ENCODE data around the gene SYTL1. TPM values are rescaled to one million over a fixed set of nuclear protein-coding genes. Genes with fewer than 3 reads are reported as not detected.

Gene SYTL1
- total RNA-seq, 1 donor from 2014 or later, result 1.9 TPM

- no peak for DNase-seq (ENCODE audit: low spot score)
Observed at GRCh38 chr1:27318136-27318535, 23.7 kb upstream of the SYTL1 start.

- no peak for DNase-seq (ENCODE audit: low spot score)
Observed at GRCh38 chr1:27318596-27318995, 23.2 kb upstream of the SYTL1 start.

- DNase-seq (ENCODE audit: low spot score), result peak; percentile 99
Observed at GRCh38 chr1:27321813-27322568, 19.8 kb upstream of the SYTL1 start, which contains the start of gene TMEM222. TSS of gene TMEM222 (plus strand) at chr1:27322163. CDS start at chr1:27322198, 35 bp downstream.

GRCh38 chr1:27322569-27323240 is 19.1 kb upstream of the SYTL1 start:
- DNase-seq (ENCODE audit: low spot score), result no peak

- no peak for DNase-seq (ENCODE audit: low spot score)
Observed at GRCh38 chr1:27325286-27325685, 16.5 kb upstream of the SYTL1 start.

GRCh38 chr1:27327964-27328363 is 13.9 kb upstream of the SYTL1 start:
- no peak for DNase-seq (ENCODE audit: low spot score)

GRCh38 chr1:27330786-27331185 is 11.0 kb upstream of the SYTL1 start:
- no peak for DNase-seq (ENCODE audit: low spot score)

- DNase-seq (ENCODE audit: low spot score), result no peak
Observed at GRCh38 chr1:27331426-27331825, 10.4 kb upstream of the SYTL1 start.

- DNase-seq (ENCODE audit: low spot score), result no peak
Observed at GRCh38 chr1:27331922-27332321, 9.9 kb upstream of the SYTL1 start.

GRCh38 chr1:27332536-27333281 is 9.1 kb upstream of the SYTL1 start:
- DNase-seq (ENCODE audit: low spot score), result no peak

GRCh38 chr1:27333717-27334279 is 8.0 kb upstream of the SYTL1 start:
- DNase-seq (ENCODE audit: low spot score), result no peak

- DNase-seq (ENCODE audit: low spot score), result no peak
Observed at GRCh38 chr1:27335506-27336422, 6.1 kb upstream of the SYTL1 start.

- no peak for DNase-seq (ENCODE audit: low spot score)
Observed at GRCh38 chr1:27336756-27337155, 5.1 kb upstream of the SYTL1 start.

- DNase-seq (ENCODE audit: low spot score), result no peak
Observed at GRCh38 chr1:27338751-27339150, 3.1 kb upstream of the SYTL1 start.

- DNase-seq (ENCODE audit: low spot score), result no peak
Observed at GRCh38 chr1:27339213-27339612, 2.6 kb upstream of the SYTL1 start.

- DNase-seq (ENCODE audit: low spot score), result no peak
Observed at GRCh38 chr1:27342391-27342777, 562 bp downstream of the SYTL1 start.

GRCh38 chr1:27342778-27343638 is 1.2 kb downstream of the SYTL1 start:
- DNase-seq (ENCODE audit: low spot score), result no peak

GRCh38 chr1:27343639-27344025 is 1.8 kb downstream of the SYTL1 start:
- no peak for DNase-seq (ENCODE audit: low spot score)

- DNase-seq (ENCODE audit: low spot score), result no peak
Observed at GRCh38 chr1:27345272-27345671, 3.5 kb downstream of the SYTL1 start.

GRCh38 chr1:27346357-27346756 is 4.5 kb downstream of the SYTL1 start:
- no peak for DNase-seq (ENCODE audit: low spot score)
